Mucosa of descending colon (tissue), 3 donors: ENCODE data around the gene LRRC49. TPM values are rescaled to one million over a fixed set of nuclear protein-coding genes. Genes with fewer than 3 reads are reported as not detected.

ENCODE experiments used
- ATAC-seq: fragments of 200-7000 bp; cut with Tn5 transposase; one replicate; pipeline ENCODE4 v1.9.1; 2020; ENCODE audit warnings: mild to moderate bottlenecking, moderate library complexity
- DNase-seq, 3 donors: peaks; one replicate each; pipeline ENCODE4 v3.0.0-alpha.2; 2020
- H3K36me3 ChIP-seq: fragments of 200-600 bp; one replicate; pipeline ENCODE4 v1.8.0; 2021; ENCODE audit warnings: low read depth, mild to moderate bottlenecking
- H3K4me1 ChIP-seq: fragments of 200-600 bp; one replicate; pipeline ENCODE4 v1.8.0; 2021; ENCODE audit warnings: low read depth, mild to moderate bottlenecking
- H3K4me3 ChIP-seq: fragments of 200-600 bp; one replicate; pipeline ENCODE4 v1.8.0; 2021; ENCODE audit warnings: mild to moderate bottlenecking
- H3K9me3 ChIP-seq: fragments of 200-600 bp; one replicate; pipeline ENCODE4 v1.8.0; 2021; ENCODE audit warnings: mild to moderate bottlenecking
- CTCF ChIP-seq: fragments of 200-600 bp; IDR thresholded peaks from one replicate; pipeline ENCODE4 v1.8.0; 2022; ENCODE audit warnings: antibody characterized with exemption, mild to moderate bottlenecking
- intact Hi-C, 2 donors: fragments of 100-400 bp; cut with DNase I in 1 of 2; cut with micrococcal nuclease in 1 of 2; formaldehyde crosslinking; loops; one replicate each; pipeline versions ENCODE4 v1.11.0 to v1.11.1; 2022; cut with DNase I, micrococcal nuclease
- long read RNA-seq, 2 donors: library from polyadenylated mRNA; unstranded; transcript quantifications; one replicate each; pipeline ENCODE4 v2.0.0, GENCODE V29; 2019 to 2021
- total RNA-seq, 3 donors: library from RNA; stranded (reverse); fragmentation: NEBNext Ultra II Directional in 2 of 3; extraction: Animal tissue kit (Norgen Biotek cat#: 25700) in 2 of 3; gene quantifications; one replicate each; pipeline versions ENCODE4 v1.2.1 to v1.2.4, GENCODE V29; 2021 to 2023
- donor health status: DM: no; HTN: no; CAD: no; lungs with moderate emphysema.
- donor health status: DM: no; HTN: no; CAD: no.
- donor health status: DM: no; HTN: yes; CAD: no.

Gene LRRC49
- 1 to 10 TPM; 2.7 to 5.7 (median 4.7) TPM for total RNA-seq
- long read RNA-seq, donor 1, partial matches to known transcripts: 1 of 7 reads
- long read RNA-seq, donor 1, other reads (novel, unspliced or antisense): 3 of 7 reads
- long read RNA-seq, donor 2, partial matches to known transcripts: 0 of 2 reads
- long read RNA-seq, donor 2, other reads (novel, unspliced or antisense): 1 of 2 reads

GRCh38 chr15:70892002-70892911 lies at the start of gene LRRC49, which contains the start of gene THAP10:
LRRC49 (plus strand) TSS chr15:70892826; CDS start chr15:70892895, 69 bp downstream.
THAP10 (minus strand) TSS chr15:70892433; CDS start chr15:70892272, 161 bp downstream.
- no peaks in the 10 kb centered on the region for H3K9me3 ChIP-seq
- peak within 1 kb of the TSS; percentile 33 for H3K4me3 ChIP-seq
- H3K4me1 ChIP-seq: peaks cover 10% of the 10 kb centered on the region
- ATAC-seq (peak; percentile 96), DNase-seq (peak; percentile 84 to 90 (median 88))
- no peak for TF ChIP-seq CTCF
- intact Hi-C loops: no loop called here
- no peaks in the 10 kb centered on the region for H3K36me3 ChIP-seq

- H3K36me3 ChIP-seq: no peaks in the 10 kb centered on the region
Measured at GRCh38 chr15:70845602-70846360, 46.8 kb upstream of the LRRC49 start.

GRCh38 chr15:70851889-70852288 lies 40.7 kb upstream of the LRRC49 start:
- Histone ChIP-seq H3K9me3 (no peaks in the 10 kb centered on the region), H3K36me3 (no peaks in the 10 kb centered on the region), H3K4me3 (no peak overlapping the region), H3K4me1 (no peaks in the 10 kb centered on the region)
- no peak for ATAC-seq
- intact Hi-C loops: no loop called here
- no peak for DNase-seq
- TF ChIP-seq CTCF: no peak

More at GRCh38 chr15:70845602-70846360, 46.8 kb upstream of the LRRC49 start:
- Histone ChIP-seq H3K9me3 (no peaks in the 10 kb centered on the region), H3K4me3 (no peak overlapping the region), H3K4me1 (no peaks in the 10 kb centered on the region)
- ATAC-seq (no peak), DNase-seq (no peak)
- intact Hi-C loops: no loop called here
- TF ChIP-seq CTCF: no peak

GRCh38 chr15:70852501-70853317 lies 39.9 kb upstream of the LRRC49 start:
- TF ChIP-seq CTCF: no peak
- H3K36me3 ChIP-seq: no peaks in the 10 kb centered on the region
- no peaks in the 10 kb centered on the region for H3K9me3 ChIP-seq
- ATAC-seq (no peak), DNase-seq (no peak)
- intact Hi-C loops: no loop called here
- no peaks in the 10 kb centered on the region for H3K4me1 ChIP-seq
- no peak overlapping the region for H3K4me3 ChIP-seq
